ENCODE results near the gene AVP. TPM values are rescaled to one million over a fixed set of nuclear protein-coding genes. Genes with fewer than 3 reads are reported as not detected.

AVP gene
- total RNA-seq, 2 experiments from 2014 or later: not detected

- TF ChIP-seq CTCF (IDR thresholded peaks at IDR 0.05): no peak
- POLR2A ChIA-PET: interaction anchor here (0.9 to 2.6 kb wide), 5 partner anchors 8 to 28 kb away, joined by 3 to 13 read pairs (median 4); partner anchors contain the start of gene AVP
- Mint-ChIP-seq H3K36me3 (ENCODE audit: low read depth) (no peaks in the 10 kb centered on the region), H3K27ac (peak overlapping the region; percentile 84), H3K4me1 (ENCODE audit: low read depth) (peaks cover 27% of the 10 kb centered on the region), H3K4me3 (no peak overlapping the region), H3K27me3 (peaks cover 1% of the 10 kb centered on the region), H3K9me3 (no peaks in the 10 kb centered on the region)
- ATAC-seq (peak; percentile 31), DNase-seq (no peak)
- intact Hi-C loops (cut with micrococcal nuclease): no loop called here
- CTCF ChIA-PET: no interaction called here
Measured at GRCh38 chr20:3093861-3094361, 9.4 kb upstream of the AVP start.

GRCh38 chr20:3092611-3093379 lies 8.3 kb upstream of the AVP start:
- peaks cover 1% of the 10 kb centered on the region for H3K27me3 Mint-ChIP-seq
- H3K36me3 Mint-ChIP-seq (ENCODE audit: low read depth): no peaks in the 10 kb centered on the region
- ChIA-PET POLR2A (interaction anchor here (0.7 to 2.6 kb wide), 5 partner anchors 9 to 86 kb away, joined by 3 to 13 read pairs (median 3); no protein-coding TSS in a partner anchor), CTCF (interaction anchor here (1.2 to 2.2 kb wide), 3 partner anchors 9 to 39 kb away, joined by 4 to 8 read pairs (median 6); no protein-coding TSS in a partner anchor)
- no peak for TF ChIP-seq CTCF (IDR thresholded peaks at IDR 0.05)
- intact Hi-C loops (cut with micrococcal nuclease): no loop called here
- ATAC-seq (peak; percentile 65), DNase-seq (peak; percentile 63)
- H3K27ac Mint-ChIP-seq: peak overlapping the region; percentile 96
- H3K4me1 Mint-ChIP-seq (ENCODE audit: low read depth): peaks cover 27% of the 10 kb centered on the region
- no peaks in the 10 kb centered on the region for H3K9me3 Mint-ChIP-seq
- H3K4me3 Mint-ChIP-seq: peak overlapping the region; percentile 81

GRCh38 chr20:3090565-3090964 lies 6.0 kb upstream of the AVP start:
- TF ChIP-seq CTCF (IDR thresholded peaks at IDR 0.05): no peak
- DNase-seq (no peak), ATAC-seq (peak; percentile 19)
- no peak overlapping the region for H3K27ac Mint-ChIP-seq
- peaks cover 1% of the 10 kb centered on the region for H3K27me3 Mint-ChIP-seq
- ChIA-PET POLR2A (interaction anchor here (0.8 kb wide), 1 partner anchor 40 kb away, joined by 4 read pairs; no protein-coding TSS in a partner anchor), CTCF (interaction anchor here (2.2 kb wide), 1 partner anchor 11 kb away, joined by 8 read pairs; no protein-coding TSS in a partner anchor)
- peaks cover 27% of the 10 kb centered on the region for H3K4me1 Mint-ChIP-seq (ENCODE audit: low read depth)
- H3K4me3 Mint-ChIP-seq: no peak overlapping the region
- intact Hi-C loops (cut with micrococcal nuclease): no loop called here
- no peaks in the 10 kb centered on the region for H3K9me3 Mint-ChIP-seq
- H3K36me3 Mint-ChIP-seq (ENCODE audit: low read depth): no peaks in the 10 kb centered on the region

- peaks cover 17% of the 10 kb centered on the region for H3K27me3 Mint-ChIP-seq
- CTCF ChIA-PET: no interaction called here
- intact Hi-C loops (cut with micrococcal nuclease): no loop called here
Measured at GRCh38 chr20:3088031-3088430, 3.5 kb upstream of the AVP start.

More at GRCh38 chr20:3088031-3088430, 3.5 kb upstream of the AVP start:
- POLR2A ChIA-PET: interaction anchor here (1.1 kb wide), 1 partner anchor 11 kb away, joined by 3 read pairs; no protein-coding TSS in a partner anchor
- no peak overlapping the region for H3K4me3 Mint-ChIP-seq
- H3K27ac Mint-ChIP-seq: no peak overlapping the region
- H3K9me3 Mint-ChIP-seq: no peaks in the 10 kb centered on the region
- no peak for TF ChIP-seq CTCF (IDR thresholded peaks at IDR 0.05)
- DNase-seq: no peak
- H3K4me1 Mint-ChIP-seq (ENCODE audit: low read depth): peaks cover 21% of the 10 kb centered on the region
- ATAC-seq: no peak
- H3K36me3 Mint-ChIP-seq (ENCODE audit: low read depth): no peaks in the 10 kb centered on the region
